ENCODE measurements around the gene GIT2. TPM values are rescaled to one million over a fixed set of nuclear protein-coding genes. Genes with fewer than 3 reads are reported as not detected.

GIT2 gene
- total and polyA plus RNA-seq, 2 of the 13 experiments (the other 11 are each of a cell fraction or from before 2014, with no cell fraction given): 18.4 to 19.8 TPM

DNA sequence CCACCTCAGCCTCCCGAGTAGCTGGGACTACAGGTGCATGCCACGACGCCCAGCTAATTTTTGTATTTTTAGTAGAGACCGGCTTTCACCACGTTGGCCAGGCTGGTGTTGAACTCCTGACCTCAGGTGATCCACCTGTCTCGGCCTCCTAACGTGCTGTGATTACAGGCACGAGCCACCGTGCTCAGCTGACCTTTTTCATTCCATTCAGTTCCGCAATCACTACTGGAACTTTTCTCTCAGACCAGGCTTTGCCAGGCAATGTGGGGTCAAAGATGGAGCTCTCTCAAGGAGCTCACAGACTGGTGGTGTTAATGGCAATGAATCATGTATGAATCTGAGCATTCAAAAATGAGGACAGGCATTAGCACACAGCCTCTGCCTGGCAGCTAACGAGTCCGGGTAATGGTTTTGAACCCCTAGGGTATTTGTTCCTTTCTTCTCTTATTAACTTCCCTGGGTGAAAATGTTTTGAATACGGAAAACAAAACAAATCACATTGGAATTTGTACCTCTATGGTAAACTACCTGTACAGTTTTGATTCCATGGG is 105.5 kb downstream of the GIT2 start (continued):
- TF ChIP-seq, protein P1, sequence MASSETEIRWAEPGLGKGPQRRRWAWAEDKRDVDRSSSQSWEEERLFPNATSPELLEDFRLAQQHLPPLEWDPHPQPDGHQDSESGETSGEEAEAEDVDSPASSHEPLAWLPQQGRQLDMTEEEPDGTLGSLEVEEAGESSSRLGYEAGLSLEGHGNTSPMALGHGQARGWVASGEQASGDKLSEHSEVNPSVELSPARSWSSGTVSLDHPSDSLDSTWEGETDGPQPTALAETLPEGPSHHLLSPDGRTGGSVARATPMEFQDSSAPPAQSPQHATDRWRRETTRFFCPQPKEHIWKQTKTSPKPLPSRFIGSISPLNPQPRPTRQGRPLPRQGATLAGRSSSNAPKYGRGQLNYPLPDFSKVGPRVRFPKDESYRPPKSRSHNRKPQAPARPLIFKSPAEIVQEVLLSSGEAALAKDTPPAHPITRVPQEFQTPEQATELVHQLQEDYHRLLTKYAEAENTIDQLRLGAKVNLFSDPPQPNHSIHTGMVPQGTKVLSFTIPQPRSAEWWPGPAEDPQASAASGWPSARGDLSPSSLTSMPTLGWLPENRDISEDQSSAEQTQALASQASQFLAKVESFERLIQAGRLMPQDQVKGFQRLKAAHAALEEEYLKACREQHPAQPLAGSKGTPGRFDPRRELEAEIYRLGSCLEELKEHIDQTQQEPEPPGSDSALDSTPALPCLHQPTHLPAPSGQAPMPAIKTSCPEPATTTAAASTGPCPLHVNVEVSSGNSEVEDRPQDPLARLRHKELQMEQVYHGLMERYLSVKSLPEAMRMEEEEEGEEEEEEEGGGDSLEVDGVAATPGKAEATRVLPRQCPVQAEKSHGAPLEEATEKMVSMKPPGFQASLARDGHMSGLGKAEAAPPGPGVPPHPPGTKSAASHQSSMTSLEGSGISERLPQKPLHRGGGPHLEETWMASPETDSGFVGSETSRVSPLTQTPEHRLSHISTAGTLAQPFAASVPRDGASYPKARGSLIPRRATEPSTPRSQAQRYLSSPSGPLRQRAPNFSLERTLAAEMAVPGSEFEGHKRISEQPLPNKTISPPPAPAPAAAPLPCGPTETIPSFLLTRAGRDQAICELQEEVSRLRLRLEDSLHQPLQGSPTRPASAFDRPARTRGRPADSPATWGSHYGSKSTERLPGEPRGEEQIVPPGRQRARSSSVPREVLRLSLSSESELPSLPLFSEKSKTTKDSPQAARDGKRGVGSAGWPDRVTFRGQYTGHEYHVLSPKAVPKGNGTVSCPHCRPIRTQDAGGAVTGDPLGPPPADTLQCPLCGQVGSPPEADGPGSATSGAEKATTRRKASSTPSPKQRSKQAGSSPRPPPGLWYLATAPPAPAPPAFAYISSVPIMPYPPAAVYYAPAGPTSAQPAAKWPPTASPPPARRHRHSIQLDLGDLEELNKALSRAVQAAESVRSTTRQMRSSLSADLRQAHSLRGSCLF (CRISPR knock-in tag; IDR thresholded peaks at IDR 0.05; ENCODE audit: borderline replicate concordance): no peak
- TF ChIP-seq HOXA3 (CRISPR knock-in tag; IDR thresholded peaks at IDR 0.05) (no peak), NBN (conservative IDR thresholded peaks at IDR 0.05) (no peak), ZNF562 (CRISPR knock-in tag; IDR thresholded peaks at IDR 0.05; ENCODE audit: borderline replicate concordance) (no peak), NR2F6 (IDR thresholded peaks at IDR 0.05) (peak; percentile 35; the same call in 1 of the 2 replicates), NR2F6 (CRISPR knock-in tag; IDR thresholded peaks at IDR 0.05) (peak; percentile 53; the same call in 1 of the 2 replicates), NFRKB (IDR thresholded peaks at IDR 0.05) (no peak), ADNP (CRISPR knock-in tag; IDR thresholded peaks at IDR 0.05) (no peak), SETDB1 (CRISPR knock-in tag; IDR thresholded peaks at IDR 0.05; ENCODE audit: borderline replicate concordance) (no peak), FOSL1 (CRISPR knock-in tag; IDR thresholded peaks at IDR 0.05; ENCODE audit: borderline replicate concordance) (no peak), RXRA (CRISPR knock-in tag; IDR thresholded peaks at IDR 0.05) (0 out of 2 replicates have a peak, but pooled peaks have one; percentile 47), ZNF431 (CRISPR knock-in tag; IDR thresholded peaks at IDR 0.05; ENCODE audit: borderline replicate concordance, low read depth) (no peak), ZC3H4 (CRISPR knock-in tag; IDR thresholded peaks at IDR 0.05; ENCODE audit: borderline replicate concordance) (no peak)
- TF ChIP-seq, protein P2, sequence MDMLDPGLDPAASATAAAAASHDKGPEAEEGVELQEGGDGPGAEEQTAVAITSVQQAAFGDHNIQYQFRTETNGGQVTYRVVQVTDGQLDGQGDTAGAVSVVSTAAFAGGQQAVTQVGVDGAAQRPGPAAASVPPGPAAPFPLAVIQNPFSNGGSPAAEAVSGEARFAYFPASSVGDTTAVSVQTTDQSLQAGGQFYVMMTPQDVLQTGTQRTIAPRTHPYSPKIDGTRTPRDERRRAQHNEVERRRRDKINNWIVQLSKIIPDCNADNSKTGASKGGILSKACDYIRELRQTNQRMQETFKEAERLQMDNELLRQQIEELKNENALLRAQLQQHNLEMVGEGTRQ (IDR thresholded peaks at IDR 0.05; ENCODE audit: low read depth, low read length): no peak
- TF ChIP-seq, protein P2 (CRISPR knock-in tag; IDR thresholded peaks at IDR 0.05; ENCODE audit: borderline replicate concordance): no peak
- TF ChIP-seq, protein P3, sequence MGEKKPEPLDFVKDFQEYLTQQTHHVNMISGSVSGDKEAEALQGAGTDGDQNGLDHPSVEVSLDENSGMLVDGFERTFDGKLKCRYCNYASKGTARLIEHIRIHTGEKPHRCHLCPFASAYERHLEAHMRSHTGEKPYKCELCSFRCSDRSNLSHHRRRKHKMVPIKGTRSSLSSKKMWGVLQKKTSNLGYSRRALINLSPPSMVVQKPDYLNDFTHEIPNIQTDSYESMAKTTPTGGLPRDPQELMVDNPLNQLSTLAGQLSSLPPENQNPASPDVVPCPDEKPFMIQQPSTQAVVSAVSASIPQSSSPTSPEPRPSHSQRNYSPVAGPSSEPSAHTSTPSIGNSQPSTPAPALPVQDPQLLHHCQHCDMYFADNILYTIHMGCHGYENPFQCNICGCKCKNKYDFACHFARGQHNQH (CRISPR knock-in tag; IDR thresholded peaks at IDR 0.05): no peak

All from HepG2 (cell line).